SK-N-SH (cell line): ENCODE data around the gene RPL3. TPM values are rescaled to one million over a fixed set of nuclear protein-coding genes. Genes with fewer than 3 reads are reported as not detected.

ENCODE experiments used
- CTCF ChIA-PET: fragments of 300-600, 350-600 bp; formaldehyde crosslinking; extraction: SDS; loops from one replicate; lab custom pipeline; 2021; lab: Yijun Ruan, JAX
- POLR2A ChIA-PET: fragments of 350-600 bp; sonication (Branson Sonifier 250); formaldehyde crosslinking; extraction: SDS; loops from one replicate; lab custom pipeline; 2020; ENCODE audit warnings: antibody characterized with exemption, inconsistent platforms; lab: Yijun Ruan, JAX
- DNase-seq: peaks from one replicate; pipeline ENCODE4 v3.0.0; 2012
- H2AFZ ChIP-seq: fragments of 200-600 bp; sonication (generic); 2 replicates; pipeline ENCODE4 v1.8.1; 2016; ENCODE audit warnings: antibody characterized with exemption, mild to moderate bottlenecking, low read depth
- H3F3A ChIP-seq: fragments of 200-600 bp; sonication (generic); replicated peaks from 2 replicates; pipeline ENCODE3; 2016; ENCODE audit warnings: antibody characterized with exemption, mild to moderate bottlenecking; ENCODE audit not compliant: insufficient read depth
- H3K27ac ChIP-seq, 2 experiments: fragments of 200-500 bp in 1 of 2; fragments of 200-600 bp in 1 of 2; sonication (Bioruptor generic) in 1 of 2; sonication (generic), shearing (Covaris generic) in 1 of 2; 2 replicates each; pipeline versions ENCODE4 v1.5.1 to v1.6.1; 2014 to 2016; ENCODE audit warnings: low read depth in 2 of 2, inconsistent platforms in 1 of 2, low read length in 1 of 2, mild to moderate bottlenecking in 1 of 2, mixed read lengths in 1 of 2
- H3K27me3 ChIP-seq: fragments of 200-600 bp; sonication (generic), shearing (Covaris generic); 2 replicates; pipeline ENCODE4 v1.6.1; 2016; ENCODE audit warnings: mixed run types; ENCODE audit not compliant: insufficient read depth
- H3K36me3 ChIP-seq, 2 experiments: fragments of 200-500 bp in 1 of 2; fragments of 200-600 bp in 1 of 2; sonication (Bioruptor generic) in 1 of 2; sonication (generic) in 1 of 2; replicated peaks in 1 of 2; 2 replicates each; pipeline versions ENCODE3 to v1.5.1; 2014 to 2016; ENCODE audit warnings: low read length in 1 of 2, mild to moderate bottlenecking in 1 of 2; ENCODE audit not compliant: insufficient read depth in 2 of 2, control insufficient read depth in 1 of 2
- H3K4me1 ChIP-seq, 2 experiments: fragments of 200-500 bp in 1 of 2; fragments of 200-600 bp in 1 of 2; sonication (Bioruptor generic) in 1 of 2; sonication (generic), shearing (Covaris generic) in 1 of 2; 2 replicates each; pipeline versions ENCODE4 v1.5.1 to v1.6.1; 2014 to 2016; ENCODE audit warnings: low read depth in 1 of 2, low read length in 1 of 2, mixed run types in 1 of 2; ENCODE audit not compliant: insufficient read depth in 2 of 2, control insufficient read depth in 1 of 2
- H3K4me2 ChIP-seq: fragments of 200-600 bp; sonication (generic), shearing (Covaris generic); 2 replicates; pipeline ENCODE4 v1.6.1; 2017; ENCODE audit warnings: mixed run types
- H3K4me3 ChIP-seq, 2 experiments: fragments of 200-500 bp in 1 of 2; fragments of 200-600 bp in 1 of 2; sonication (Bioruptor generic) in 1 of 2; sonication (generic), shearing (Covaris generic) in 1 of 2; 2 replicates each; pipeline versions ENCODE4 v1.5.1 to v1.8.1; 2014 to 2016; ENCODE audit warnings: low read depth in 2 of 2, inconsistent platforms in 1 of 2, low read length in 1 of 2, mild to moderate bottlenecking in 1 of 2, mixed read lengths in 1 of 2, moderate library complexity in 1 of 2
- H3K79me2 ChIP-seq: fragments of 200-600 bp; sonication (generic); 2 replicates; pipeline ENCODE4 v1.8.1; 2017; ENCODE audit warnings: mild to moderate bottlenecking; ENCODE audit not compliant: insufficient read depth
- H3K9ac ChIP-seq: fragments of 200-600 bp; sonication (generic); 2 replicates; pipeline ENCODE4 v1.6.1; 2017; ENCODE audit warnings: mixed run types
- H3K9me2 ChIP-seq: fragments of 200-600 bp; sonication (generic); 2 replicates; pipeline ENCODE4 v1.6.1; 2017; ENCODE audit warnings: mixed run types
- H3K9me3 ChIP-seq: fragments of 200-600 bp; sonication (generic); 2 replicates; pipeline ENCODE4 v1.6.1; 2017; ENCODE audit warnings: mixed run types, mild to moderate bottlenecking, moderate library complexity
- H4K20me1 ChIP-seq: fragments of 200-600 bp; sonication (generic); 2 replicates; pipeline ENCODE4 v1.6.1; 2017; ENCODE audit warnings: mild to moderate bottlenecking, mixed run types; ENCODE audit not compliant: insufficient read depth
- CHD2 ChIP-seq: fragments of 150-350 bp; IDR thresholded peaks from 2 replicates; pipeline ENCODE4 v1.6.1; 2018; ENCODE audit warnings: low read length; ENCODE audit not compliant: partially characterized antibody
- ELF1 ChIP-seq: IDR thresholded peaks from 2 replicates; pipeline ENCODE4 v1.4.0; 2012
- FOSL2 ChIP-seq: IDR thresholded peaks from 2 replicates; pipeline ENCODE4 v1.4.0; 2012; ENCODE audit warnings: low read depth, mild to moderate bottlenecking, moderate library complexity, borderline replicate concordance
- FOXJ3 ChIP-seq: sonication (generic); formaldehyde crosslinking; IDR thresholded peaks from 2 replicates; pipeline ENCODE4 v1.5.1; 2020; ENCODE audit warnings: mild to moderate bottlenecking, missing genetic modification reagents
- GATA2 ChIP-seq: sonication (generic); formaldehyde crosslinking; IDR thresholded peaks from 2 replicates; pipeline ENCODE4 v1.5.0; 2020; ENCODE audit warnings: mild to moderate bottlenecking, missing genetic modification reagents
- JUND ChIP-seq: IDR thresholded peaks from 2 replicates; pipeline ENCODE4 v1.4.0; 2012
- NFIC ChIP-seq: IDR thresholded peaks from 2 replicates; pipeline ENCODE4 v1.4.0; 2012; ENCODE audit warnings: borderline replicate concordance
- RAD21 ChIP-seq: IDR thresholded peaks from 2 replicates; pipeline ENCODE4 v1.6.1; 2012; ENCODE audit warnings: mild to moderate bottlenecking, low read length
- RXRA ChIP-seq: IDR thresholded peaks from 2 replicates; pipeline ENCODE4 v1.4.0; 2012; ENCODE audit warnings: low read depth, mild to moderate bottlenecking, borderline replicate concordance
- SMC3 ChIP-seq: IDR thresholded peaks from 2 replicates; pipeline ENCODE4 v1.6.1; 2012; ENCODE audit warnings: low read depth, low read length, improper control_type of control experiment
- TAF1 ChIP-seq: IDR thresholded peaks from 2 replicates; pipeline ENCODE4 v1.6.1; 2012; ENCODE audit warnings: low read depth, mild to moderate bottlenecking, low read length, moderate library complexity, borderline replicate concordance
- TCF12 ChIP-seq: IDR thresholded peaks from 2 replicates; pipeline ENCODE4 v1.4.0; 2012
- TEAD4 ChIP-seq: IDR thresholded peaks from 2 replicates; pipeline ENCODE4 v1.4.0; 2012; ENCODE audit warnings: mild to moderate bottlenecking, borderline replicate concordance; ENCODE audit not compliant: insufficient read depth
- YY1 ChIP-seq: IDR thresholded peaks from 2 replicates; pipeline ENCODE4 v1.4.0; 2012; ENCODE audit warnings: low read depth, mild to moderate bottlenecking
- WGBS: methylation state at CpG from one replicate; pipeline ENCODE4 v1.1.6; 2017; ENCODE audit warnings: low lambda C conversion rate; 5-methylcytosine and 5-hydroxymethylcytosine counted together
- polyA plus RNA-seq, 3 experiments: library from polyadenylated mRNA; depleted of rRNA; stranded (reverse); fragments of >200 nt; gene quantifications; 2 replicates each; pipeline ENCODE4 v1.2.3, GENCODE V29; 2012
- TF ChIP-seq, protein P1 (sequence below): IDR thresholded peaks from 2 replicates; pipeline ENCODE4 v1.4.0; 2012; ENCODE audit warnings: low read depth, borderline replicate concordance
- TF ChIP-seq, protein P2 (sequence below): IDR thresholded peaks from 2 replicates; pipeline ENCODE4; 2012
- TF ChIP-seq, protein P3 (sequence below): IDR thresholded peaks from 2 replicates; pipeline ENCODE4 v1.4.0; 2012; ENCODE audit warnings: low read depth
- TF ChIP-seq, protein P4 (sequence below): fragments of 150-350 bp; IDR thresholded peaks from 2 replicates; pipeline ENCODE4 v1.6.1; 2017; ENCODE audit warnings: antibody characterized with exemption, low read length, low read depth, borderline replicate concordance
- TF ChIP-seq, protein P5 (sequence below): fragments of 200-600 bp; sonication (generic); IDR thresholded peaks from 2 replicates; pipeline ENCODE4 v1.6.1; 2017; ENCODE audit warnings: antibody characterized with exemption, mild to moderate bottlenecking, moderate library complexity
- TF ChIP-seq, protein P6 (sequence below): IDR thresholded peaks from 2 replicates; pipeline ENCODE4 v1.4.0; 2012; ENCODE audit warnings: low read depth, borderline replicate concordance

Gene RPL3
- polyA plus RNA-seq, 1 of the 3 experiments (the other 2 are of a cell fraction) = 4,976 TPM

DNA sequence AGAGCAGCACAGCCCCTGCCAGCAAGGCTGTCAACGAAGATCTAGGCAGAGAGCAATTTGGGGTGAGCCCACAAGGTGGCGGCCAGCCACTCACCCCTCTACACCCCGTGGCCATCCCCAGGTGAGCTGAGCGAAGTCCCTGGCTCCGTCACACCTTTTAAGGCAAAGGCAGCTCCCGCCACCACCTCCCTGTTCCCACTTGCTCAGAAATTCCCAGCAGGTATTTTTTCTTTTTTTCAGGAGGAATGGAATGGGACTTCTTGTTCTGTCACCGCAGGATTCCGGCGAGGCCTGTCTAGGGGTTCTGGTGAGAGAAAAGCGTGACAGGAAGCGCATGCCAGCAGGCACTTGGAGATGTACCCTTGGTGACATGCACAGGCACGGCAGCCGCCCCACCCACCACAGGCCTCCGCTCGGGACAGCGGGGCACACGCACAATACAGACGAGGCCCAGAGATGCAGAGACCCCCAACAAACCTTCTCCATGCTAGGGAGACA is 10.0 kb downstream of the RPL3 start (continued):
- TF ChIP-seq, protein P1, sequence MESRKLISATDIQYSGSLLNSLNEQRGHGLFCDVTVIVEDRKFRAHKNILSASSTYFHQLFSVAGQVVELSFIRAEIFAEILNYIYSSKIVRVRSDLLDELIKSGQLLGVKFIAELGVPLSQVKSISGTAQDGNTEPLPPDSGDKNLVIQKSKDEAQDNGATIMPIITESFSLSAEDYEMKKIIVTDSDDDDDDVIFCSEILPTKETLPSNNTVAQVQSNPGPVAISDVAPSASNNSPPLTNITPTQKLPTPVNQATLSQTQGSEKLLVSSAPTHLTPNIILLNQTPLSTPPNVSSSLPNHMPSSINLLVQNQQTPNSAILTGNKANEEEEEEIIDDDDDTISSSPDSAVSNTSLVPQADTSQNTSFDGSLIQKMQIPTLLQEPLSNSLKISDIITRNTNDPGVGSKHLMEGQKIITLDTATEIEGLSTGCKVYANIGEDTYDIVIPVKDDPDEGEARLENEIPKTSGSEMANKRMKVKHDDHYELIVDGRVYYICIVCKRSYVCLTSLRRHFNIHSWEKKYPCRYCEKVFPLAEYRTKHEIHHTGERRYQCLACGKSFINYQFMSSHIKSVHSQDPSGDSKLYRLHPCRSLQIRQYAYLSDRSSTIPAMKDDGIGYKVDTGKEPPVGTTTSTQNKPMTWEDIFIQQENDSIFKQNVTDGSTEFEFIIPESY = no peak
- TF ChIP-seq ELF1 (no peak), FOXJ3 (no peak), RXRA (no peak), CHD2 (no peak), TAF1 (no peak), GATA2 (no peak)

DNA sequence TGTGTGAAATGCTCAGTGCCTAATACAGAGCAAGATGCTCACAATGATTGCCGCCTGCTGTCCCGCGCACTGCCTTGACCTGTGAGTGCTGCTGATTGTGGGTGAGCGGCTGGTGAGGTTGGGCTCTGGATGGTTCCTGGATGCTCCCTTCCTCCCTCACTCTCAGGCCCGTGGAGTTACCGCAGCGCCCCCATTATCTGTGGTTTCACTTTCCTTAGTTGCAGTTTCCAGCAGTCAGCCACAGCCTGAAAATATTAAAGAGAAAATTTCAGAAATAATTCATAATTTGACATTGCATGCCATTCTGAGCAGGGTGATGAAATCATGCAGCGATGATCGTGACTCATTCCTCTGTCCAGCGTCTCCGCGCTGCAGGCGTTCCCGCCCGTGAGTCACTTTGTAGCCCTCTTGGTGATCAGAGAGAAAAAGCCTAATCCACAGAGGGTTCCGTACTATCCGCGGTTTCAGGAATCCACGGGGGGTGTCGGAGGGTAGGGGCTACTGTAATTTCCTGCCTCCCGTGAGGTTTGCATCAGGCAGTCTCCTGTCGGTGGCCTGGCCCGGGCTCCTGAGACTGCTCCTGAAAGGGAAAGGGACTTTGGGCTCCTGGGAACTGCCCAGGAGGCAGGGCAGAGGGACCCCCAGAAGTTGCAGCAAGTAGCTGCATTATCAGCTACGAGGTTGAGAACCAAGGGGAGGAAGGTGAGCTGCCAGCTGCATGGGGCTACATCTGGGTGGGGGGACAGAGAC is 10.6 kb downstream of the RPL3 start:
- Histone ChIP-seq H3K9me2 (no peaks in the 10 kb centered on the region), H3K4me1 (no peaks in the 10 kb centered on the region; a peak in 2 of 4 replicates), H4K20me1 (peaks cover 23% of the 10 kb centered on the region), H3K4me2 (peak overlapping the region; percentile 57; the same call in 1 of the 2 replicates), H3K9ac (peak overlapping the region; percentile 38; the same call in 1 of the 2 replicates), H3K9me3 (no peaks in the 10 kb centered on the region), H2AFZ (no peak overlapping the region), H3K27ac (peak overlapping the region in 1 of 2 experiments; percentile 72; a peak in 3 of 4 replicates), H3K27me3 (no peaks in the 10 kb centered on the region), H3K36me3 (peaks cover 0 to 21% of the 10 kb centered on the region in 2 experiments), H3F3A (peaks cover 9% of the 10 kb centered on the region), H3K79me2 (no peaks in the 10 kb centered on the region; the same call in 1 of the 2 replicates), H3K4me3 (no peak overlapping the region)
- DNase-seq = no peak
- WGBS = 6% methylated on average over 9 of the region's 24 CpGs
- ChIA-PET CTCF (interaction anchor here (0.7 to 4.5 kb wide), 5 partner anchors 9 to 173 kb away, joined by 3 to 35 read pairs (median 3); no protein-coding TSS in a partner anchor), POLR2A (no interaction called here)
- TF ChIP-seq NFIC = peak; percentile 15; the same call in 1 of the 2 replicates
- TF ChIP-seq CHD2 = no peak
- TF ChIP-seq, protein P2, sequence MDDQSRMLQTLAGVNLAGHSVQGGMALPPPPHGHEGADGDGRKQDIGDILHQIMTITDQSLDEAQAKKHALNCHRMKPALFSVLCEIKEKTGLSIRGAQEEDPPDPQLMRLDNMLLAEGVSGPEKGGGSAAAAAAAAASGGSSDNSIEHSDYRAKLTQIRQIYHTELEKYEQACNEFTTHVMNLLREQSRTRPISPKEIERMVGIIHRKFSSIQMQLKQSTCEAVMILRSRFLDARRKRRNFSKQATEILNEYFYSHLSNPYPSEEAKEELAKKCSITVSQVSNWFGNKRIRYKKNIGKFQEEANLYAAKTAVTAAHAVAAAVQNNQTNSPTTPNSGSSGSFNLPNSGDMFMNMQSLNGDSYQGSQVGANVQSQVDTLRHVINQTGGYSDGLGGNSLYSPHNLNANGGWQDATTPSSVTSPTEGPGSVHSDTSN = peak; percentile 85
- no peak for TF ChIP-seq SMC3
- TF ChIP-seq, protein P3, sequence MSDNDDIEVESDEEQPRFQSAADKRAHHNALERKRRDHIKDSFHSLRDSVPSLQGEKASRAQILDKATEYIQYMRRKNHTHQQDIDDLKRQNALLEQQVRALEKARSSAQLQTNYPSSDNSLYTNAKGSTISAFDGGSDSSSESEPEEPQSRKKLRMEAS = 0 out of 2 replicates have a peak, but pooled peaks have one; percentile 13
- TF ChIP-seq RAD21 = no peak
- TF ChIP-seq TEAD4 = peak; percentile 62; the same call in 1 of the 2 replicates
- TF ChIP-seq, protein P4, sequence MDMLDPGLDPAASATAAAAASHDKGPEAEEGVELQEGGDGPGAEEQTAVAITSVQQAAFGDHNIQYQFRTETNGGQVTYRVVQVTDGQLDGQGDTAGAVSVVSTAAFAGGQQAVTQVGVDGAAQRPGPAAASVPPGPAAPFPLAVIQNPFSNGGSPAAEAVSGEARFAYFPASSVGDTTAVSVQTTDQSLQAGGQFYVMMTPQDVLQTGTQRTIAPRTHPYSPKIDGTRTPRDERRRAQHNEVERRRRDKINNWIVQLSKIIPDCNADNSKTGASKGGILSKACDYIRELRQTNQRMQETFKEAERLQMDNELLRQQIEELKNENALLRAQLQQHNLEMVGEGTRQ = no peak
- TF ChIP-seq YY1 = no peak
- TF ChIP-seq, protein P5, sequence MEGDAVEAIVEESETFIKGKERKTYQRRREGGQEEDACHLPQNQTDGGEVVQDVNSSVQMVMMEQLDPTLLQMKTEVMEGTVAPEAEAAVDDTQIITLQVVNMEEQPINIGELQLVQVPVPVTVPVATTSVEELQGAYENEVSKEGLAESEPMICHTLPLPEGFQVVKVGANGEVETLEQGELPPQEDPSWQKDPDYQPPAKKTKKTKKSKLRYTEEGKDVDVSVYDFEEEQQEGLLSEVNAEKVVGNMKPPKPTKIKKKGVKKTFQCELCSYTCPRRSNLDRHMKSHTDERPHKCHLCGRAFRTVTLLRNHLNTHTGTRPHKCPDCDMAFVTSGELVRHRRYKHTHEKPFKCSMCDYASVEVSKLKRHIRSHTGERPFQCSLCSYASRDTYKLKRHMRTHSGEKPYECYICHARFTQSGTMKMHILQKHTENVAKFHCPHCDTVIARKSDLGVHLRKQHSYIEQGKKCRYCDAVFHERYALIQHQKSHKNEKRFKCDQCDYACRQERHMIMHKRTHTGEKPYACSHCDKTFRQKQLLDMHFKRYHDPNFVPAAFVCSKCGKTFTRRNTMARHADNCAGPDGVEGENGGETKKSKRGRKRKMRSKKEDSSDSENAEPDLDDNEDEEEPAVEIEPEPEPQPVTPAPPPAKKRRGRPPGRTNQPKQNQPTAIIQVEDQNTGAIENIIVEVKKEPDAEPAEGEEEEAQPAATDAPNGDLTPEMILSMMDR = peak; percentile 31
- peak; percentile 82 for TF ChIP-seq JUND
- TF ChIP-seq, protein P6, sequence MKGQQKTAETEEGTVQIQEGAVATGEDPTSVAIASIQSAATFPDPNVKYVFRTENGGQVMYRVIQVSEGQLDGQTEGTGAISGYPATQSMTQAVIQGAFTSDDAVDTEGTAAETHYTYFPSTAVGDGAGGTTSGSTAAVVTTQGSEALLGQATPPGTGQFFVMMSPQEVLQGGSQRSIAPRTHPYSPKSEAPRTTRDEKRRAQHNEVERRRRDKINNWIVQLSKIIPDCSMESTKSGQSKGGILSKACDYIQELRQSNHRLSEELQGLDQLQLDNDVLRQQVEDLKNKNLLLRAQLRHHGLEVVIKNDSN = no peak
- TF ChIP-seq TCF12 = peak; percentile 77
- TF ChIP-seq FOSL2 = peak; percentile 94
